Keratinocyte (primary cell): ENCODE data around the gene OPHN1.

ENCODE experiments used
- EZH2 ChIP-seq: IDR thresholded peaks from one replicate; pipeline ENCODE4 v1.6.1; 2012; ENCODE audit warnings: inconsistent platforms, mild to moderate bottlenecking, low read length, moderate library complexity
- TF ChIP-seq, protein P1 (sequence below), 3 experiments: IDR thresholded peaks in 1 of 3; conservative IDR thresholded peaks in 1 of 3; optimal IDR thresholded peaks in 1 of 3; 2 replicates in 2 of 3; 3 replicates in 1 of 3; pipeline versions ENCODE3 to v1.5.1; 2011; ENCODE audit warnings: low read length in 3 of 3, mild to moderate bottlenecking in 3 of 3, moderate library complexity in 2 of 3, control low read depth in 1 of 3, inconsistent platforms in 1 of 3; ENCODE audit not compliant: insufficient read depth in 2 of 3; ENCODE audit errors: extremely low read depth in 1 of 3

DNA sequence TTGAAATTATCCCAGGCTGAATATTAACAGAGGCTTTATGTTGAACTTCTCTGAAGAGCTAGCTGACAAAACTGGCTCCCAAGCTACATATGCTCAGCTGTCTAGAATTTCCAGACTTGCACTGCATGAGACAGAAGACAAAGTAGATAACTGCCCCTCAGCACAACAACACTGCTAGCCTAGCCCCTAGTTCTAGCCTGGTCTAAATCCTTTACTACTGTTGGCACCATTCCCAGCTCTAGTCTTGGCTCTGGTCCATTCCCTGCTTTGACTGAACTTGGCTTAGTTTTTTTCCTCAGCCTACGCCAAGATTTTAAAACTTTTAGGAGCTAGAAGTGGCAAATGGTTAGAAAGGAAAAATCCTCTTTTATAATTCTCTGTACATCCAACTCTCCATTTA is 7.6 kb upstream of the OPHN1 start:
- TF ChIP-seq, protein P1, sequence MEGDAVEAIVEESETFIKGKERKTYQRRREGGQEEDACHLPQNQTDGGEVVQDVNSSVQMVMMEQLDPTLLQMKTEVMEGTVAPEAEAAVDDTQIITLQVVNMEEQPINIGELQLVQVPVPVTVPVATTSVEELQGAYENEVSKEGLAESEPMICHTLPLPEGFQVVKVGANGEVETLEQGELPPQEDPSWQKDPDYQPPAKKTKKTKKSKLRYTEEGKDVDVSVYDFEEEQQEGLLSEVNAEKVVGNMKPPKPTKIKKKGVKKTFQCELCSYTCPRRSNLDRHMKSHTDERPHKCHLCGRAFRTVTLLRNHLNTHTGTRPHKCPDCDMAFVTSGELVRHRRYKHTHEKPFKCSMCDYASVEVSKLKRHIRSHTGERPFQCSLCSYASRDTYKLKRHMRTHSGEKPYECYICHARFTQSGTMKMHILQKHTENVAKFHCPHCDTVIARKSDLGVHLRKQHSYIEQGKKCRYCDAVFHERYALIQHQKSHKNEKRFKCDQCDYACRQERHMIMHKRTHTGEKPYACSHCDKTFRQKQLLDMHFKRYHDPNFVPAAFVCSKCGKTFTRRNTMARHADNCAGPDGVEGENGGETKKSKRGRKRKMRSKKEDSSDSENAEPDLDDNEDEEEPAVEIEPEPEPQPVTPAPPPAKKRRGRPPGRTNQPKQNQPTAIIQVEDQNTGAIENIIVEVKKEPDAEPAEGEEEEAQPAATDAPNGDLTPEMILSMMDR (optimal IDR thresholded peaks at IDR 0.05 in 1 of 3, IDR thresholded peaks at IDR 0.05 in 1 of 3, conservative IDR thresholded peaks at IDR 0.05 in 1 of 3; ENCODE audit: extremely low read depth in 1 of 3, insufficient read depth in 2 of 3, low read length in 3 of 3): no peak
- no peak for TF ChIP-seq EZH2
